NOMO-1 treated with dmso at 0.1 percent for 144 hours (cell line): ENCODE data around the gene RIC3.
A peak's percentile ranks its signal among the peaks of the same experiment; 100 is the strongest.

Experiments used
- DNase-seq: peaks from one replicate; lab custom pipeline; 2025; ENCODE audit not compliant: unreplicated experiment; lab: John Stamatoyannopoulos, UW

The RIC3 gene

DNA sequence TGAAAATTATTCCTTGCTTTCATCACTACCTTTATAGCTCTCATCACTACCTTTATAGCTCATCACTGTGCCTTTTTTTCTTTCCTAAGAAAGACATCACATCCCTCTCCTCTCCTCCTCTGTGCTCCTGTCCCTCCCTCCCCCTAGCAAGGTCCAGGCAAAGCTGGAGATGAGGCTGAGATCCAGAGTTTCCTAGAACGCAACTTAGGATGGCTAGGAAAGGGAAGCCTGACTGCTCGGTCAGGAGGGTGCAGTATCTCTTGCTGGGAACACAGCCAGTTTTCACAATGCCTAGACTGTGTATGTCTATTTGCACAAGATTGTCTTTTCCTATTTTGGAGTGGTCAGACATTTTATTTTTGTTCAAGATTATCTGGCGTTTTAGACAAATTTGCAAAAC, 63.2 kb downstream of the RIC3 start:
- no peak for DNase-seq

DNA sequence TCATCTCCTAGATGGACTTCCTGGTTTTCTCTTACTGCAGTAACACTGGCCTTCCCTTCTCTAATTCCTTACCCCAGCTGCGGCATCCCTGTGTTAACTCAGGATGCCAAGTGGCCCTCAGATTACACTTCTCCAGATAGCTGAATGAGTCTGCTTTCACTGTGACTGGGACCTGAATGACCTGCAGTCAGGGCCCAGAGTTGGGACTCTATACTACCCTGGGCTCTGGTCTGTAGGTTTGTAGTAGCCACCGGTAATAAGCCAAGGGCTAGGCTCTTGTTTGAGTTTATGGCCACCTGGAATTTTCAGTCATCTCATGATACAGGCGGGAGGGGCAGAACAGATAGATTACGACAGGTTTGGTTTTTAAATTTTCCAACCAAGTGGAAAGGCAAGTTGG, 63.7 kb downstream of the RIC3 start:
- no peak for DNase-seq

DNA sequence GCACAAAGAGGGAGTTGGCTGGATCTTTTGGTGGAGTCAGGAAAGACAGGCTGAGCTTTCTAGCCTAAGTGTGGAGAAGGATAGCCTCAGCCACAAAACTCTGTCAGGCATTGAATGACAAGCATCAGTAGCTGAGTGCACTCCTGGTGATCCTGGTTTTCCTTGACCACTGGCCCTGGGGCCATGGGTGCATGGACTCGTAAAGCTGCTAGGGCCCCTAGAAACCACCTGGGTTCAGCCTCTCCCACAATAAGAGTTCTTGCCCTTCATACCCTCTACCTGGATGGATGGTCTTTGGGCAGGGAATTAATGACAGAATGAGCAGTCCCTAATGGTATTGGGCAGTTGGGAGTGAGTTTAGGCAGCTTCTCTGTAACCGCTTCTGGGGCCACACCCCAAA, 64.9 kb downstream of the RIC3 start:
- DNase-seq: no peak

DNA sequence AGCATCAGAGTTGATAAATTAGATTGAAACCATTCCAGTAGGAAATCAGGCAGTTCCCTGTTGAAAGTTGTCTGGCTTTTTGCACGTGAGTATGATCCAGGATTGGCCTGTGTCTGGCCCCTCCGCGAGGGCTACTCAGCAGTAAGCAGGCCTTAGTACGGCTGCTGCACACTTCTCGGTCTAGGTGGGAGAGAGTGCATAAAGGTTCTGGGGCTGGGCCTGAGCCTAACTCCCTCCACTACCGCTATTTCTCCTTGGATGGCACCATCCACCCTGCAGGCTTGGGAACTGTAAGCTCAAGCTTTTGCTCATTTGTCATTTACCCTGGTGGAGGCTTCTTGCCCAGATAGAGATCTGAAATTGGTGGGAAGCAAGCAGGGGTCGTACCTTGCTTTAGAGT, 65.9 kb downstream of the RIC3 start:
- no peak for DNase-seq

DNA sequence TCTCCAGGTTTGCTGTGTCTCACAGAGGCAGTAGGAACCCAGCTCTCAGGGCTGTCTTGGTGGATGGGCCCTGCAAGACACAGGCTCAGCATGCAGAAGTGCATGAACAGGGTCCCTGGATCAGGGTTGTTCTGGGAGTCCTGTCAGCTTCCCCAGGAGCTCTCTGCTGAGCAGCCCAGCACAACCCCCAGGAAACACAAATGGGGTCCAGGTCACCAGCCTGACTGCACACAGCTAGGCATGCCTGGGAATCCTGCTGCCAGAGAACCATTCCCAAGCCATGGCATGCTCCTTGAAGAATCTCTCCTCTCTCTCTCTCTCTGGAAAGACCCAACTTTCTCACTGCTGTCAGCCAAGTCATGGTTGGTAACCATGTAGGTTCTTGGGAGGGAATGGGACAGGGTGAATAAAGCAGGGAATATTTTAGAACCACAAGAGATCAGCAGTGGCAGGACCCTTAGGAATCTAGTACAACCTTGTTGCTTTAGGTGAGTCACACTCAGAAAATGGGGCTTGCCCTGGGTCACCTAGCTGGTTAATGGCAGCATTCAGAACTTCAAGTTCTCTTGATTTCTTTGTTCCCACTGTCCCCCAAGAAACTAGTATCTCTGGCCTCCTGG, 66.4 kb downstream of the RIC3 start:
- DNase-seq: no peak

DNA sequence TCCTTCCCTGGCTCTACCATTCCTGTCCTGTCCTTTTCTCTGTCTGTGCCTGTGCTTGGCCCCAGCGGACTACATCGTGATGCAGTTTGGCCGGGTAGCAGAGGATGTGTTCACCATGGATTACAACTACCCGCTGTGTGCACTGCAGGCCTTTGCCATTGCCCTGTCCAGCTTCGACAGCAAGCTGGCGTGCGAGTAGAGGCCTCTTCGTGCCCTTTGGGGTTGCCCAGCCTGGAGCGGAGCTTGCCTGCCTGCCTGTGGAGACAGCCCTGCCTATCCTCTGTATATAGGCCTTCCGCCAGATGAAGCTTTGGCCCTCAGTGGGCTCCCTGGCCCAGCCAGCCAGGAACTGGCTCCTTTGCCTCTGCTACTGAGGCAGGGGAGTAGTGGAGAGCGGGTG, 67.4 kb downstream of the RIC3 start:
- DNase-seq: no peak

DNA sequence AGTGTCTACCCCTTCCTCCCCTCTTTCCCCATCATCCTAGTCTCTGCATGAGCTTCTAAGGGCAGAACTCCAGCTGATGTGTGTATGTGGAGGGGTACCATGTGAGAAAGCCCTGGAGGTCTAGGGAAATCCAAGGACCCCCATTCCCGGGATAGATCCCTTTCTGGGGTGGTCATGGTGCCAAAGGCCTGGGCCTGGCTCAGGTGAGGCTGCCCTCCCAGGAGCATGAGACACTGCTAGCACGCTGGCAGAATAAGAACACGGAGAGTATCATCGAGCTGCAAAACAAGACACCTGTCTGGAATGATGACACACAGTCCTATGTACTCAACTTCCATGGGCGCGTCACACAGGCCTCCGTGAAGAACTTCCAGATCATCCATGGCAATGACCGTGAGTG, 68.2 kb downstream of the RIC3 start:
- DNase-seq: no peak

DNA sequence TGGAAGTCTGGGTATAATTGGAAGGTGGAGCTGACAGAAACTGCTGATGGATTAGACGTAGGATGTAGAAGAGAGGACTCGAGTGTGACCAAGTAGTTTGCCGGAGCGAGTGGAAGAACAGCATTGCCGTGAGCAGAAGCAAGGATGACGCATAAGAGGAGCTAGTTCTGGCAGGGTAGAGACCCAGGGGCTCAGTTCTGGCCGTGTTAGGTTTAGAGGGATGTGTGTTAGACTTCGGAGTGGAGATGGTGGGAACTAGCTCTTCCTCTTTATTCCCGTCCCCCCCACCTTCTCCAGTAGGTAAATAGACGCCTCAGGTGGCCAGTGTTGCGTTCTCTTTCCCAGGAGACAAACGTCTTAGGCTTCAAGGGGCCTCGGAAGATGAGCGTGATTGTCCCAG, 68.7 kb downstream of the RIC3 start:
- DNase-seq: no peak

DNA sequence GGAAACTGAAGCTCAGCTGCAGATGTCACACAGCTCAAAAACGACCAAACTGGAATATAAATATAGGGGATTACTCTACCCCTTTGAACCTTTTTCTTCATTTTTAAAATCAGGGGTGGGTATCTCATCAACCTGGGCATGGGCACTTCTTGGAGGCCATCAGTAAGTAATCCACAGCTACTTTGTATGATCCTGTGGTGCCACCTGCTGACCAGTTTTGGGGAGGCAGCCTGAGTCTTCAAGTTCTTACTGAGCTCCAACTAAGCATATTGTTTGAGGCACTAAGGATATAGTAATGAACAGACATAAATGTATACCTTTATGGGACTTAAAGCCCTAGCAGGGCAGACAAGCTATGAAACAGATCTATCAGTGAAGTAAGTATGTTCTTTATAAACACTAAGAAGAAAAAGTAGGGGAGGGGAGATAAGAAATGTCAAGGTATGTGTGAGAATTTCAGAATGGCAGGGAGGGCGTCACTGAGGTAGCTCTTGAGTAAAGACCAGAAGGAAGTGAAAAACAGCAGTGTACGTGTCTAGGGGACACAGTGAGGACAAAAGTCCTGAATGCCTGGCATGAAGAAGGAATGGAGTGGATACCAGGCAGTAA, 69.4 kb downstream of the RIC3 start:
- no peak for DNase-seq

DNA sequence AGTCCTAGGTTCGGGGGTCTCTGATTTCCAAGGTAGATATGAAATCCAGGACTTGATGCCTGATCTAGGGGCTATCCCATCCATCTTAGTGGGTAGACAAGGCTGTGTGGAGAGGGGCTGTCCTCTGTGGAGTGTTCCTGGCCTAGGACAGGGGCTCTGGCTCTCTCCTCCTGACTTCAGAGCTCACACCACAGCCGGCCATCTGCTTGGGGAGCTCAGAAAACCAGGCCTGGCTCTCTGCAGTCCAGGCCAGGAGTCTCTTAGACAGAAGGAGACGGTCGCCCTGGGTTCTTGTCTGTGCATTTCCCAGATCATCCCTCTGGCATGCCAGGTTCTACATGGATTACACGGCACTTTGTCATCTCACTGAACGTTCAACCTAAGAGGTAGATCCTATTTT, 69.9 kb downstream of the RIC3 start:
- DNase-seq: no peak

DNA sequence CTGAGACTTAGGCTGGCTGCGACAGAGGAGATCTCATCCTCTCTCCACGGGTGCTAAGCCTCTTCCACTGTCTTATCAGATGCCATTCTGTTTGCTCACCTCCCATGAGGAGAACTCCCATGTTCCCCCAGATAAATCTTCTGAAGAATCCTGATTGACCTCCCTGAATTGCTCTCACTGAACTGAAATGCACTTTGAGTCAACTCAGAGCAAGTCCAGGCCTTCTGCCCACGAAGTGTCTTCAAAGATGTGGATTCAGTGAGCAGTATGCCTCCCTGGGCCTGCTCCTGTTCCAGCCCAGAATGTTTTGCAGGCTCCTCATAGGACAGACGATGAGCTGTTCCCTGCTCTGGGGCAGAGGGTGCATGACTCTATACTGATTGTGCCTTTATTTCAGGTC, 70.5 kb downstream of the RIC3 start:
- DNase-seq: no peak

DNA sequence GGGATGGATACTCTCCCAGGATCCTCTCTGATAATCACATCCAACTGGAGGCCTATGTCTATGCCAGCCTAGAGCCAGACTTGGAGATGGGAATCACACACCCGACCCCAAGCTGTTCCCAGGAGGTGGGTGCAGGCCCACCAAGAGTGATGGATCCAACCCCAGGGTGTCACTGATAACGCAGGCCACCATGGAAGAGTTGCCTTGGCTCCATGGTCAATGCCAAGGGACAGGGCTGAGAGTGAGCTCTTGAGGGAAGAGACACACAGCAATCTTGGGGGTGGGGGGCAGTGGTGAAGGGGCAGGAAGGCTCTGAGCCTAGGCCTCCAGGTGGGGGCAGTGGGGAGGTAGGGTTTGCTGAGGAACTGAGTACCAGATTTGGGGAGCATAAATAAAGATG, 70.9 kb downstream of the RIC3 start:
- DNase-seq: no peak

DNA sequence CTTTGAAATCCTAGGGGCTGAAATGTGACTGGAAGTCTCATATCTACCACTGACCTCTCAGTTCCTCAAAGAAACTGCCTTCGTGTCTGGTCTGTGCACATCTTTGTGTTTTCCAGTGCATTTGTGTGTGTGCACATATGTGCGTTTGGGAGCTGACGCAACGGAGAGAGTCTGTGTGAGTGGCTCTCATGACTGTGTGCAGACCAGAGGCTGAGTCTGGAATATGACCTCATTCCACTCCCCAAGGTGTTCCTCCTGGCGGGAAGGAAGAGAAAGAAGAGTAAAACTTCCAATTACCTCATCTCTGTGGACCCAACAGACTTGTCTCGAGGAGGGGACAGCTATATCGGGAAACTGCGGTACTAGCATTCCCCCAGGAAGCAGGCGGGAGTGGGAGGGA, 71.4 kb downstream of the RIC3 start:
- no peak for DNase-seq

DNA sequence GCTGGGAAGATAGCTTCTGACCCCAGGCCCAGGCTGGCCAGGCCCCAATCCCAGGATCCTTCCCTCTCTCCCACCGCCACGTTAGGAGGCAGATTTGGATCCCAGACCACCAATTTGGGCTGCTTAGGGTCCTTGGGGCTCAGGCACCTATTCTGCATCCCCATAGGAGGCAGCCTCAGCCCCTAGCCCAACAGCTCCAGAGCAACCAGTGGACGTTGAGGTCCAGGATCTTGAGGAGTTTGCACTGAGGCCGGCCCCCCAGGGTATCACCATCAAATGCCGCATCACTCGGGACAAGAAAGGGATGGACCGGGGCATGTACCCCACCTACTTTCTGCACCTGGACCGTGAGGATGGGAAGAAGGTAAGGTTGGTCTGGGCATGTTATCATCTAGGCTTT, 71.8 kb downstream of the RIC3 start:
- DNase-seq: no peak

DNA sequence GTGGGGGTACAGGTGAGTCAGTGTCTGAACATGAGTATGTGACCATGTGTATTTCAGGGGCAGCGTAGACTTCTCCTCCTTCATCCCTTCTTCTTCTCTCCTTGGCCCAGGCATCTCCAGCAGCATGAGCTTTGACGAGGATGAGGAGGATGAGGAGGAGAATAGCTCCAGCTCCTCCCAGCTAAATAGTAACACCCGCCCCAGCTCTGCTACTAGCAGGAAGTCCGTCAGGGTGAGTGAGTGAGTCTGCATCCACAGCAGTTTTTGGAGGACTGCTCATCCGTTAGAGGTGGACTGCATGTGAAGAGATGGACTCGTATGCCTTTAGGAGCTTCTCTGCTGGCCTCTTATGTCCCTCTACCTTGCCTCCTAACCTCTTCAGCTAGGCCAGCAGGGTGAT, 72.2 kb downstream of the RIC3 start:
- no peak for DNase-seq

DNA sequence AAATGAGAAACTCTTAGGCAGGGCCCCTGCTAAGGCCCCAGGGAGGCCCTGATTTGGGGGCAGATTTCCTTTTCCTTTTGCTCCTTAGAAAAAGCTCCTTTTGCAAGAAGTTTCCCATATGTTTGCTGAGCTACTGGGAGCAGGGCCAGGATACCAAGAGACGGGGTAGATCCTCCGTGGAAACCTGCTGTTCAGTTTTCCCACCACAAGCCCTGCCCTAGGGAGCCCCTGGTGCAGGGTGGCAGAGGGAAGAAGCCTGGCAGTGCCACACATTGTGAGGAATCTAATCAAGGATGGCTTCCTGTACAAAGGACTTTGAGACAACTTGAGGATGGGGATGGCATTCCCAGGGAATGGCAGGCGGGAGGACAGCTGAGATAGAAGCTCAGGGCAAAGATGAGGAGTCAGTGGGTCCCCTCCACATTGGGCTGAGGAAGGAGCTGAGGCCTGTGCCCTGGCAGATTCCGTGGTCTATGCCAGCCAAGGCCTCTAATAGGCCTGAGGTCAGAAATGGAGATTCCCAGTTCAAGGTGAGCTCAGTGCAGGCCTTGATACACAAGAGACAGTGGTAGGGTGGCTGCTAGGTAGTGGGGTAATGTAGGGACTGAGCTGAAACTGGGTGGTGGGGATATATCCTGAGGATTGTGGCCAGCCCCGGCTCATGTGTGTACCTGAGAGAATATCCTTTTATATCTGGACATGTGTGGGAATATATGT, 72.9 kb downstream of the RIC3 start:
- DNase-seq: no peak

DNA sequence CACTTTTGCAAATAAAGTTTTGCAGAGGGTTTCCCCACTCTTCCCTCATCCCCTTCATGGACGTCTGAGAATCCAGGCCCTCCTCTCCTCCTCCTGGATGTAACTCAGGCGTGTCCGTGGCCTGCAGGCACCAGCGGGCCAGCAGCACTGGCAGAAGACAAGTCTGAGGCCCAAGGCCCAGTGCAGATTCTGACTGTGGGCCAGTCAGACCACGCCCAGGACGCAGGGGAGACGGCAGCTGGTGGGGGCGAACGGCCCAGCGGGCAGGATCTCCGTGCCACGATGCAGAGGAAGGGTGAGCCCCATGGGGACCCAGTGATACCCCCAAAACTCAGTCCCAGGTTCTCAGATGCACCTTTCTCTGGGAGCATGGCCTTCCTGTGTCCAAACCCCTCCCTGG, 73.5 kb downstream of the RIC3 start:
- no peak for DNase-seq

DNA sequence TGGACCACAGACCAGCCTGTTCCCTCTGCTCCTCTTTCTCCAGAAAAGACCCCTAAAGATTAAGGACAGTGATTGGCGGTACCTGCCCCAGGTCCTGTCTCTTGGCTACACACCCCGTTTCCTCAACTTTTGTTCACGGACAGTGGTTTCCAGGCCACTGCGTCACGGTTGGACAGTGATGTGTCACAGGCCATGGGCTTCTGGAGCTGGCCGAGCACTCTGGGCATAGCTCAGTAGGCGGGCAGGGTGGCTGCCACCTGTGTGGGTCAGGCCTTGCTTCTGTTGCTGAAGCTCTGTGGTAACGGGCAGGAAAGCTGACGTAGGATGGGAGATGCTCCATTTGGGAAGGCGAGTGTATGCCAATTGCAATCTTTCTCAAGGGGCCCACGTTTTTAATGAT, 74.2 kb downstream of the RIC3 start:
- no peak for DNase-seq

DNA sequence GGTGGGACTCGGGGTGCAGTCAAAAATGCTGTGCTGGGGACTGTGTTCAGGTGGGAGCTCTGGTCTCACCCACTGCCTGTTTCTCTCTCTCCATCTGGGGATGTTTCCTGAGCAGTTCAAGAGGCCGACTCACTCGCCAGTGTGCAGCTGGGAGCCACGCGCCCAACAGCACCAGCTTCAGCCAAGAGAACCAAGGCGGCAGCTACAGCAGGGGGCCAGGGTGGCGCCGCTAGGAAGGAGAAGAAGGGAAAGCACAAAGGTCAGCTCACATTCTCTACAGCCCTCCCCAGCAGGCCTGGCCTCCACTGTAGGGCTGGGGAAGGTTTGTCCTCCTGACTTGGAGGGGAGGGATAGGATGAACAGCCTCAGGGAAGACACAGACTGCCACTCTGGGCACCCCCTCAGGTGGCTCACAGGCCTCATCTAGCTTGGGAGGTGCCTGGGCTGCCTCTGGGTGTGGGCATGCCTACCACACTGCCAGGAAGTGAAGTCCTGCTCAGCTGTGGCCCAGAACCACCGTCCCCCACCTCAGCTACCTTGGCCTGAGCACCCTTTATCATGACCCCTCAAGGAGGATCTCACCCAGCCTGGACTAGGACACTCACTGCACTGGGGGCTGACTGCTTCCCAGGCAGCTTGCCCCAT, 74.8 kb downstream of the RIC3 start:
- no peak for DNase-seq

DNA sequence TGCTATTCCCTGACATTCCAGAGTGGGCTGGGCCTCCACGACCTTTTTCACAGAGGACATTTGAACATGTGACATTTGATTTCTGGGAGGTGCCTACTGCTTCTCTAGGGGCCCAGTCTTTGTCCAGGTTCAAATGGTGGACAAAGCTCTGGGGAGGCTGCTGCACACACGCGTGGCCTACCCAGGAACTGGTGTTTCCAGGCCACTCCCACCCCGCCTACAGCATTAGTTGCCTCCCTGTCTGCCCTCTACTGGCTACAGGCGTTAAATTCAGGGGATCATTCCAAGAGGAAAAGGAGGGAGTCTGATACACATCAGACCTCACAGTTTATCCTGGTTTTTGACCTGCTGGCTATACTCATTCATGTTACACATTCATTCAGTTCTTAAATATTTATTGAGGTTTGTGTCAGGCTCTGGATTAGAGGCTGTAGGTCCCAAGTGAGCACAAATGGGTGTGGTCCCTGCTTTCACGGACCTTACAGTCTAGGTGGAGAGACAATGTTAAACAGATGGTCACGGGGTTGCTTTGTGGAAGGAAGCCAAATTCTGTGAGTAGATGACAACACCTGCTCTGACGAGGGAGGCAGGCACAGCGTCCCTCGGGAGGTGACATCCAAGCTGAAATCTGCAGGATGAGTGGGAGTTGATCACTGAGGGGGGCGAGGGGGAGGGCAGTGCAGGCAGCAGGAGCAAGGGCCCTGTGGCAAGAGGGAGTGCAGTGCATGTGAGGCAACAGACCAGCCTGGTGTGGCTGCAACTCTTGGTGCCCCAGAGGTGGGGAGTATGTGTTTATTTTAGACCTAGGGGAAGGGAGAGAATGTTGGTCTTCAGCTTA, 76.0 kb downstream of the RIC3 start:
- DNase-seq: peak; percentile 8

DNA sequence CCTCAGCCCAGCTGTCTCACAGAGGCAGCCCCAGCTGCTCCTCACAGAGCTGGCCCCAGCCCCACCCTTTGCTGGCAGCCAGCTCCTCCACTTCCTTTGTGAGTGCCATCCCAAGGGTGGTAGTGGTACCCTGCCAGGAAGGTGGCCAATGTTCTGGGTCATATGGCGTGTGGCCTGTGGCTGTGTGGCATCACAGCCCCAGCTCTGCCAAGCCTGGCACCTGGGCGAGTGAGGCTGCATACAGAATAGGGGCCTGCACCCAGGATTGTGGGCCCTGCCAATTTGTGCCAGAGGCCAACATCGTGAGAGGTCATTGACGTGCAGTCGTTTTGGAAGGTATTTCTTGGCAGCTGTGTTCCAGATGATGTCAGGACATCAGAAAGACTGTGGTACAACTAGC, 77.1 kb downstream of the RIC3 start:
- no peak for DNase-seq
